ENCODE data around the gene CSTPP1.

Gene CSTPP1

GRCh38 chr11:46999217-46999616 is 62.7 kb downstream of the CSTPP1 start:
- in situ Hi-C loops (cut with MboI; ENCODE audit: low pct_unique_long_range_greater_than_20kb, low sequenced_read_pairs, unreplicated experiment) = no loop called here
- TF ChIP-seq CTCF (IDR thresholded peaks at IDR 0.05; ENCODE audit: extremely low read depth, insufficient read depth, missing control alignments) = no peak
- no peak for DNase-seq (ENCODE audit: low spot score)

GRCh38 chr11:47000033-47000432 is 63.5 kb downstream of the CSTPP1 start:
- no peak for DNase-seq (ENCODE audit: low spot score)
- in situ Hi-C loops (cut with MboI; ENCODE audit: low pct_unique_long_range_greater_than_20kb, low sequenced_read_pairs, unreplicated experiment) = no loop called here
- no peak for TF ChIP-seq CTCF (IDR thresholded peaks at IDR 0.05; ENCODE audit: extremely low read depth, insufficient read depth, missing control alignments)

- DNase-seq (ENCODE audit: low spot score) = no peak
- in situ Hi-C loops (cut with MboI; ENCODE audit: low pct_unique_long_range_greater_than_20kb, low sequenced_read_pairs, unreplicated experiment) = no loop called here
Observed at GRCh38 chr11:47001781-47002181, 65.2 kb downstream of the CSTPP1 start.

GRCh38 chr11:47002390-47002789 is 65.8 kb downstream of the CSTPP1 start:
- no peak for DNase-seq (ENCODE audit: low spot score)
- in situ Hi-C loops (cut with MboI; ENCODE audit: low pct_unique_long_range_greater_than_20kb, low sequenced_read_pairs, unreplicated experiment) = no loop called here
- no peak for TF ChIP-seq CTCF (IDR thresholded peaks at IDR 0.05; ENCODE audit: extremely low read depth, insufficient read depth, missing control alignments)

More at GRCh38 chr11:47001781-47002181, 65.2 kb downstream of the CSTPP1 start:
- TF ChIP-seq CTCF (IDR thresholded peaks at IDR 0.05; ENCODE audit: extremely low read depth, insufficient read depth, missing control alignments) = no peak

- no peak for DNase-seq (ENCODE audit: low spot score)
- no peak for TF ChIP-seq CTCF (IDR thresholded peaks at IDR 0.05; ENCODE audit: extremely low read depth, insufficient read depth, missing control alignments)
- in situ Hi-C loops (cut with MboI; ENCODE audit: low pct_unique_long_range_greater_than_20kb, low sequenced_read_pairs, unreplicated experiment) = no loop called here
Observed at GRCh38 chr11:47003180-47003877, 66.8 kb downstream of the CSTPP1 start.

GRCh38 chr11:47004595-47005033 is 68.1 kb downstream of the CSTPP1 start:
- TF ChIP-seq CTCF (IDR thresholded peaks at IDR 0.05; ENCODE audit: extremely low read depth, insufficient read depth, missing control alignments) = no peak
- in situ Hi-C loops (cut with MboI; ENCODE audit: low pct_unique_long_range_greater_than_20kb, low sequenced_read_pairs, unreplicated experiment) = no loop called here
- DNase-seq (ENCODE audit: low spot score) = no peak

Data from GM13977 (cell line).